Measurements from ENCODE around the gene HOXA7.
A peak's percentile ranks its signal among the peaks of the same experiment; 100 is the strongest.

The HOXA7 gene

DNA sequence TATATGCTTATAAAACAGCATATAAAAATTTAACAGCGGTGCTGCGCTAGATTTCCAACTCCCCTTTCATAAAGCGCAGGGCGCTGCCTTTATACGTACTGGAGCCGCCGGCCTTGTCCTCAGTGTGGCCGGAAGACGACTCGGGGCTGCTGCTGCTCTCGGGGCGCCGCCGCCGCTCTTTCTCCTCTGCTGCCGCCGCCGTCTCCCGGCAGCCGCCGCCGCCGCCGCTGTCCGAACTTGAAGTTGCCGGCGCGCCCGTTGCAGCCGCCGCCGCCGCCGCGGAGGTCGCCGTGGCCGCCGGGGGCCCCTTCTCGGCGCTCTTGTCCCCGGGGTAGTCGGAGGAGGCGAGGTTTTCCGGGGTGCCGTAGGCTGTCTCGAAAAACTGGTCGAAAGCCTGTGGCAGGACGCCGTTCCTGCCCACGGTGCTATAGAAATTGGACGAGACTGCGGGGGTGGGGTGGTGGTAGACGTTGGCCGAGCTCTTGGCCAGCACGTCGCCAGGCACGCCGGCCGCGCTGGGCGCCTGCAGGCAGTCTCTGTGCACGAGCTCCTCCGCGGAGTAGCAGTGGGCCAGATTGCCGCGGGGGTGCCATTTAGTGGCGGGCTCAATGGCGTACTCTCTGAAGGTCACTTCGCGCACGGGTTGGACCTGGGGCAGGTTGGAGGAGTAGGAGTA, 28.0 kb upstream of the HOXA7 start (continued):
- TF ChIP-seq, protein P1, sequence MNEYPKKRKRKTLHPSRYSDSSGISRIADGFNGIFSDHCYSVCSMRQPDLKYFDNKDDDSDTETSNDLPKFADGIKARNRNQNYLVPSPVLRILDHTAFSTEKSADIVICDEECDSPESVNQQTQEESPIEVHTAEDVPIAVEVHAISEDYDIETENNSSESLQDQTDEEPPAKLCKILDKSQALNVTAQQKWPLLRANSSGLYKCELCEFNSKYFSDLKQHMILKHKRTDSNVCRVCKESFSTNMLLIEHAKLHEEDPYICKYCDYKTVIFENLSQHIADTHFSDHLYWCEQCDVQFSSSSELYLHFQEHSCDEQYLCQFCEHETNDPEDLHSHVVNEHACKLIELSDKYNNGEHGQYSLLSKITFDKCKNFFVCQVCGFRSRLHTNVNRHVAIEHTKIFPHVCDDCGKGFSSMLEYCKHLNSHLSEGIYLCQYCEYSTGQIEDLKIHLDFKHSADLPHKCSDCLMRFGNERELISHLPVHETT (tag by site-specific recombination; IDR thresholded peaks at IDR 0.05), result peak; percentile 33; the same call in 1 of the 2 replicates

DNA sequence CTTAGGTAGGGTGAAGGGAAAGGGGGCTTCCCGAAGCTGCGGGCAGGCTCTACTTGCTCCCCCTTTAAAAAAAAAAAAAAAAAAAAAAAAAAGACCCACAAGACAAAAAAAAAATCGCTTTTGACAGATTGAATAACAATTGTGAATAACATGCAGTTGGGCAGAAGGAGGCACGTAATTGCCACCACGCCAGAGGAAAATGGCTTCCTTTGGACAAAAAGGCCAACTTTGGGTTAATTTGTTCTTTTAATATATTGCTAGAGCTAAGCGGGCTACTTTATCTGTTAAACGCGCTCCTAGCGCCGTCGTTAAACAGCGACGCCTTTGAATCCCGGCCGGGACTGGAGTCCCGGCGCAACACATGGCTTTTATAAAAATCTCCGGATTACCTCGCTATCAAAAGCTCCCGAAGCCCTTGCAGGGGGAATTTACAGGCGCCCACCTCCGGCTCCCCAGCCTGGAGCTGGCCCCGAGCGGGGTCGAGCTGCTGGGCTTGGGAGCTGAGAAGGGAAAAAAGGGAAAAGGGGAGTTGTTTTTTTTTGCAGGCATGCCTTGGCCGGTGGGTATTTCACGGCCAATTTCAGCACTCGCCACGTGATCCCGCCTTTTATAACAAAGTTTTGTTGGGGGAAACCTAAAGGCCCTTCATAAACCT, 27.3 kb upstream of the HOXA7 start:
- CTCF ChIA-PET, result interaction anchor here (0.7 to 3.2 kb wide), 4 partner anchors 8 to 1289 kb away, joined by 3 to 26 read pairs (median 6); no protein-coding TSS in a partner anchor
- Histone ChIP-seq H3K27ac (ENCODE audit: extremely low read depth, low read depth, low read length) (peak overlapping the region; percentile 99), H3K4me3 (ENCODE audit: low read depth, low read length) (peak overlapping the region; percentile 55), H3K9me3 (ENCODE audit: control insufficient read depth, insufficient read depth, low read depth, low read length) (no peaks in the 10 kb centered on the region), H3K36me3 (ENCODE audit: control insufficient read depth in 2 of 2, insufficient read depth in 1 of 2, low read length in 2 of 2) (peaks cover 0 to 10% of the 10 kb centered on the region in 2 experiments; a peak in 2 of 3 replicates), H3K4me1 (ENCODE audit: control insufficient read depth, insufficient read depth, low read length) (peaks cover 47% of the 10 kb centered on the region)
- TF ChIP-seq, protein P2, sequence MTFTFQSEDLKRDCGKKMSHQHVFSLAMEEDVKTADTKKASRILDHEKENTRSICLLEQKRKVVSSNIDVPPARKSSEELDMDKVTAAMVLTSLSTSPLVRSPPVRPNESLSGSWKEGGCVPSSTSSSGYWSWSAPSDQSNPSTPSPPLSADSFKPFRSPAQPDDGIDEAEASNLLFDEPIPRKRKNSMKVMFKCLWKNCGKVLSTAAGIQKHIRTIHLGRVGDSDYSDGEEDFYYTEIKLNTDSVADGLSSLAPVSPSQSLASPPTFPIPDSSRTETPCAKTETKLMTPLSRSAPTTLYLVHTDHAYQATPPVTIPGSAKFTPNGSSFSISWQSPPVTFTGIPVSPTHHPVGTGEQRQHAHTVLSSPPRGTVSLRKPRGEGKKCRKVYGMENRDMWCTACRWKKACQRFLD (tag by site-specific recombination; IDR thresholded peaks at IDR 0.05), result no peak
- TF ChIP-seq, protein P3, sequence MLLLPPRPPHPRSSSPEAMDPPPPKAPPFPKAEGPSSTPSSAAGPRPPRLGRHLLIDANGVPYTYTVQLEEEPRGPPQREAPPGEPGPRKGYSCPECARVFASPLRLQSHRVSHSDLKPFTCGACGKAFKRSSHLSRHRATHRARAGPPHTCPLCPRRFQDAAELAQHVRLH (tag by site-specific recombination; IDR thresholded peaks at IDR 0.05), result no peak
- TF ChIP-seq ZNF362 (tag by site-specific recombination; IDR thresholded peaks at IDR 0.05) (peak; percentile 77), MYNN (tag by site-specific recombination; IDR thresholded peaks at IDR 0.05; ENCODE audit: borderline replicate concordance) (no peak), HOXC10 (CRISPR knock-in tag; IDR thresholded peaks at IDR 0.05) (no peak), YY2 (tag by site-specific recombination; IDR thresholded peaks at IDR 0.05) (no peak)
- POLR2A ChIA-PET, result interaction anchor here (0.6 to 7.6 kb wide), 12 partner anchors 11 to 1328 kb away, joined by 3 to 237 read pairs (median 6); partner anchors contain the start of genes HOXA10 and HOXA13

DNA sequence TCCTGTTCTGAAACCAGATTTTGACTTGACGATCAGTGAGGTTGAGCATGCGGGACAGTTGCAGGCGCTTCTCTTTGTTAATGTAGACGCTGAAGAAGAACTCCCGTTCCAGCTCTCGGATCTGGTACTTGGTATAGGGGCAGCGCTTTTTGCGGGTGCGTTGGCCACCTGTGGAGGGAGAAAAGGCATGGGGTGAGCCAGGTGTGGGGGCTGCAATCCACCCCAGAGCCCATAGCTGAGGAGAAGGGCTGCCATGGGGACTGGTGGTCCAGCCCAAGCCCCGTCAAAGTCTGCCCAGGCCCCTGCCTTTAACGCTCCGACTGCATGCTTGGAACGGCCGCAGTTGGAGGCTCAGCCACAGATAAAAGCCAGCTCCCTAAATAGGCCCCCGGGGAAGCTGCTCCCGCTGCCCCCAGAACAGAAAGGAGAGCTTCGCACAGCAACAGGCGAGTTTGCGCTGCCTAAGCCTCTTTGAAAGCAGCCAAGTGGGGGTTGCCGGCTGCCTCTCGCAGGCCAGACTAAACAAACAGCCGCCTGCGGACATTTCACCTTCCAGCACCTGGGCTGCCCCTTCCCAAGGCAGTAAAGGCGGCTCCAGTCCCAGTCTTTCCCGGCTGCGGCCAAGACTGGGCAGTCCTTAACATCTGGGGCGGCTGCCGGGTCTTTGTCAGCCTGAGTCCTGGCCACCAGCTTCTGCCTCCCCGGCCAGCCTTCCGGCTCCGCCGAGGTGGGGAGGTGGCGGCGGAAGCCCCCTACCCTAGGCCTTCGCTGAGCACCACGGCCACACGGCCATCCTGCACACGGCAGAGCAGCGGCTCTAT, 26.6 kb upstream of the HOXA7 start:
- peaks cover 43% of the 10 kb centered on the region for H3K4me1 ChIP-seq (ENCODE audit: control insufficient read depth, insufficient read depth, low read length)
- POLR2A ChIA-PET, result interaction anchor here (0.7 to 7.6 kb wide), 9 partner anchors 10 to 1321 kb away, joined by 3 to 237 read pairs (median 6); partner anchors contain the start of genes HOXA10 and HOXA13
- H3K9me3 ChIP-seq (ENCODE audit: control insufficient read depth, insufficient read depth, low read depth, low read length), result no peaks in the 10 kb centered on the region
- peak overlapping the region; percentile 99 for H3K27ac ChIP-seq (ENCODE audit: extremely low read depth, low read depth, low read length)
- CTCF ChIA-PET, result interaction anchor here (0.6 to 3.2 kb wide), 8 partner anchors 8 to 1380 kb away, joined by 3 to 26 read pairs (median 4); no protein-coding TSS in a partner anchor
- H3K4me3 ChIP-seq (ENCODE audit: low read depth, low read length), result peak overlapping the region; percentile 55
- H3K36me3 ChIP-seq (ENCODE audit: control insufficient read depth in 2 of 2, insufficient read depth in 1 of 2, low read length in 2 of 2), result peaks cover 0 to 10% of the 10 kb centered on the region in 2 experiments; a peak in 2 of 3 replicates
- TF ChIP-seq SCRT2 (tag by site-specific recombination; IDR thresholded peaks at IDR 0.05), result peak; percentile 87
- TF ChIP-seq ZFP37 (tag by site-specific recombination; IDR thresholded peaks at IDR 0.05), result no peak
- TF ChIP-seq ZNF335 (tag by site-specific recombination; conservative IDR thresholded peaks at IDR 0.05), result peak; percentile 85
- peak; percentile 38; the same call in 1 of the 2 replicates for TF ChIP-seq SCRT1 (tag by site-specific recombination; IDR thresholded peaks at IDR 0.05; ENCODE audit: borderline replicate concordance)
- no peak for TF ChIP-seq ZBTB48 (tag by site-specific recombination; IDR thresholded peaks at IDR 0.05)
- no peak for TF ChIP-seq ZNF707 (tag by site-specific recombination; IDR thresholded peaks at IDR 0.05)
- no peak for TF ChIP-seq ZNF48 (tag by site-specific recombination; IDR thresholded peaks at IDR 0.05)
- TF ChIP-seq ZNF341 (tag by site-specific recombination; IDR thresholded peaks at IDR 0.05; ENCODE audit: low read depth), result 0 out of 2 replicates have a peak, but pooled peaks have one; percentile 13
- peak; percentile 32; the same call in 1 of the 2 replicates for TF ChIP-seq GLIS2 (tag by site-specific recombination; IDR thresholded peaks at IDR 0.05)
- no peak for TF ChIP-seq BCL11A (tag by site-specific recombination; IDR thresholded peaks at IDR 0.05; ENCODE audit: low read depth)
- TF ChIP-seq, protein P4, sequence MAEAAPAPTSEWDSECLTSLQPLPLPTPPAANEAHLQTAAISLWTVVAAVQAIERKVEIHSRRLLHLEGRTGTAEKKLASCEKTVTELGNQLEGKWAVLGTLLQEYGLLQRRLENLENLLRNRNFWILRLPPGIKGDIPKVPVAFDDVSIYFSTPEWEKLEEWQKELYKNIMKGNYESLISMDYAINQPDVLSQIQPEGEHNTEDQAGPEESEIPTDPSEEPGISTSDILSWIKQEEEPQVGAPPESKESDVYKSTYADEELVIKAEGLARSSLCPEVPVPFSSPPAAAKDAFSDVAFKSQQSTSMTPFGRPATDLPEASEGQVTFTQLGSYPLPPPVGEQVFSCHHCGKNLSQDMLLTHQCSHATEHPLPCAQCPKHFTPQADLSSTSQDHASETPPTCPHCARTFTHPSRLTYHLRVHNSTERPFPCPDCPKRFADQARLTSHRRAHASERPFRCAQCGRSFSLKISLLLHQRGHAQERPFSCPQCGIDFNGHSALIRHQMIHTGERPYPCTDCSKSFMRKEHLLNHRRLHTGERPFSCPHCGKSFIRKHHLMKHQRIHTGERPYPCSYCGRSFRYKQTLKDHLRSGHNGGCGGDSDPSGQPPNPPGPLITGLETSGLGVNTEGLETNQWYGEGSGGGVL (tag by site-specific recombination; IDR thresholded peaks at IDR 0.05), result no peak
- TF ChIP-seq, protein P5, sequence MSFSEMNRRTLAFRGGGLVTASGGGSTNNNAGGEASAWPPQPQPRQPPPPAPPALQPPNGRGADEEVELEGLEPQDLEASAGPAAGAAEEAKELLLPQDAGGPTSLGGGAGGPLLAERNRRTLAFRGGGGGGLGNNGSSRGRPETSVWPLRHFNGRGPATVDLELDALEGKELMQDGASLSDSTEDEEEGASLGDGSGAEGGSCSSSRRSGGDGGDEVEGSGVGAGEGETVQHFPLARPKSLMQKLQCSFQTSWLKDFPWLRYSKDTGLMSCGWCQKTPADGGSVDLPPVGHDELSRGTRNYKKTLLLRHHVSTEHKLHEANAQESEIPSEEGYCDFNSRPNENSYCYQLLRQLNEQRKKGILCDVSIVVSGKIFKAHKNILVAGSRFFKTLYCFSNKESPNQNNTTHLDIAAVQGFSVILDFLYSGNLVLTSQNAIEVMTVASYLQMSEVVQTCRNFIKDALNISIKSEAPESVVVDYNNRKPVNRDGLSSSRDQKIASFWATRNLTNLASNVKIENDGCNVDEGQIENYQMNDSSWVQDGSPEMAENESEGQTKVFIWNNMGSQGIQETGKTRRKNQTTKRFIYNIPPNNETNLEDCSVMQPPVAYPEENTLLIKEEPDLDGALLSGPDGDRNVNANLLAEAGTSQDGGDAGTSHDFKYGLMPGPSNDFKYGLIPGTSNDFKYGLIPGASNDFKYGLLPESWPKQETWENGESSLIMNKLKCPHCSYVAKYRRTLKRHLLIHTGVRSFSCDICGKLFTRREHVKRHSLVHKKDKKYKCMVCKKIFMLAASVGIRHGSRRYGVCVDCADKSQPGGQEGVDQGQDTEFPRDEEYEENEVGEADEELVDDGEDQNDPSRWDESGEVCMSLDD (tag by site-specific recombination; IDR thresholded peaks at IDR 0.05), result no peak
